IMR-90 (cell line): ENCODE results near the gene FHIP1A.

Experiments used
- CTCF ChIP-seq: conservative IDR thresholded peaks from 2 replicates; pipeline ENCODE4 v1.5.1; 2012; ENCODE audit warnings: mild to moderate bottlenecking, low read depth, low read length, improper control_type of control experiment
- USF2 ChIP-seq: fragments of 150-350 bp; IDR thresholded peaks from 2 replicates; pipeline ENCODE4 v1.6.1; 2017; ENCODE audit warnings: mild to moderate bottlenecking, antibody characterized with exemption, low read length, low read depth

- TF ChIP-seq CTCF (no peak), USF2 (no peak)
These were observed 671 bp upstream of the FHIP1A start for GRCh38 chr4:151408380-151408629.
